ENCODE results near the gene LEUTX.
"Not testable (repeated sequence)": the region's sequence is repeated elsewhere in the genome, so short reads cannot be mapped to it uniquely, and the experiment has no call there.

LEUTX gene

GRCh38 chr19:39778763-39779162, at the start of gene LEUTX:
LEUTX (plus strand) TSS chr19:39778854; CDS start chr19:39778921, 67 bp downstream.
- DNase-seq (ENCODE audit: low read depth), result no peak

GRCh38 chr19:39729594-39729993, 49.1 kb upstream of the LEUTX start:
- DNase-seq (ENCODE audit: low read depth), result no peak

GRCh38 chr19:39731685-39732084, 47.0 kb upstream of the LEUTX start:
- DNase-seq (ENCODE audit: low read depth), result no peak

GRCh38 chr19:39733841-39734240, 44.8 kb upstream of the LEUTX start:
- DNase-seq (ENCODE audit: low read depth), result no peak

GRCh38 chr19:39735688-39736087, 43.0 kb upstream of the LEUTX start:
- DNase-seq (ENCODE audit: low read depth), result no peak

- DNase-seq (ENCODE audit: low read depth), result no peak
These were observed 42.6 kb upstream of the LEUTX start for GRCh38 chr19:39736088-39736487.

- no peak for DNase-seq (ENCODE audit: low read depth)
These were observed 41.3 kb upstream of the LEUTX start for GRCh38 chr19:39737351-39737750.

GRCh38 chr19:39737891-39738290, 40.8 kb upstream of the LEUTX start, which contains the start of gene CLC:
CLC (minus strand) TSS chr19:39738029; CDS start chr19:39737952, 77 bp downstream.
- no peak for DNase-seq (ENCODE audit: low read depth)

GRCh38 chr19:39738814-39739213, 39.8 kb upstream of the LEUTX start:
- no peak for DNase-seq (ENCODE audit: low read depth)

GRCh38 chr19:39740395-39740794, 38.3 kb upstream of the LEUTX start:
- no peak for DNase-seq (ENCODE audit: low read depth)

GRCh38 chr19:39745643-39746042, 33.0 kb upstream of the LEUTX start:
- DNase-seq (ENCODE audit: low read depth), result no peak

- no peak for DNase-seq (ENCODE audit: low read depth)
These were observed 31.7 kb upstream of the LEUTX start for GRCh38 chr19:39746836-39747529.

- no peak for DNase-seq (ENCODE audit: low read depth)
These were observed 28.7 kb upstream of the LEUTX start for GRCh38 chr19:39749981-39750380.

- DNase-seq (ENCODE audit: low read depth), result no peak
These were observed 26.3 kb upstream of the LEUTX start for GRCh38 chr19:39752390-39752789.

GRCh38 chr19:39752795-39753194, 25.9 kb upstream of the LEUTX start:
- DNase-seq (ENCODE audit: low read depth), result no peak

- no peak for DNase-seq (ENCODE audit: low read depth)
These were observed 24.1 kb upstream of the LEUTX start for GRCh38 chr19:39754544-39754943.

- DNase-seq (ENCODE audit: low read depth), result no peak
These were observed 23.7 kb upstream of the LEUTX start for GRCh38 chr19:39754971-39755370.

GRCh38 chr19:39759457-39760184, 19.0 kb upstream of the LEUTX start:
- DNase-seq (ENCODE audit: low read depth), result no peak

GRCh38 chr19:39761851-39762250, 16.8 kb upstream of the LEUTX start:
- not testable (repeated sequence) for DNase-seq (ENCODE audit: low read depth)

- peak; percentile 10 for DNase-seq (ENCODE audit: low read depth)
These were observed 13.3 kb upstream of the LEUTX start for GRCh38 chr19:39765091-39766076.

- no peak for DNase-seq (ENCODE audit: low read depth)
These were observed 10.3 kb upstream of the LEUTX start for GRCh38 chr19:39768334-39768733.

- DNase-seq (ENCODE audit: low read depth), result no peak
These were observed 9.9 kb upstream of the LEUTX start for GRCh38 chr19:39768786-39769185.

All from fibroblast of gingiva (primary cell).